GM10248 (cell line): ENCODE data around the gene DCDC2C.

Experiments used
- CTCF ChIA-PET: fragments of 300-600 bp; sonication (Branson Sonifier 250); formaldehyde crosslinking; extraction: SDS; loops from one replicate; lab custom pipeline; 2021; ENCODE audit warnings: antibody characterized with exemption; lab: Yijun Ruan, JAX
- POLR2A ChIA-PET: fragments of 350-650 bp; sonication (Branson Sonifier 250); formaldehyde crosslinking; extraction: SDS; loops from one replicate; lab custom pipeline; 2020; ENCODE audit warnings: antibody characterized with exemption; lab: Yijun Ruan, JAX
- DNase-seq: peaks from one replicate; pipeline ENCODE4 v3.0.0; 2012; ENCODE audit errors: extremely low spot score
- CTCF ChIP-seq: IDR thresholded peaks from 2 replicates; pipeline ENCODE4 v1.5.1; 2012; ENCODE audit warnings: mild to moderate bottlenecking, low read depth; ENCODE audit errors: extremely low read depth, missing control alignments, control extremely low read depth

The DCDC2C gene

GRCh38 chr2:3876685-3877084 lies 173.3 kb downstream of the DCDC2C start:
- TF ChIP-seq CTCF, result no peak
- POLR2A ChIA-PET, result no interaction called here
- CTCF ChIA-PET, result interaction anchor here (0.9 to 1.4 kb wide), 2 partner anchors 9 to 11 kb away, joined by 3 read pairs; no protein-coding TSS in a partner anchor
- DNase-seq, result no peak

- CTCF ChIA-PET, result interaction anchor here (1.0 to 1.1 kb wide), 2 partner anchors 9 to 10 kb away, joined by 3 read pairs; no protein-coding TSS in a partner anchor
- DNase-seq, result no peak
- no peak for TF ChIP-seq CTCF
- POLR2A ChIA-PET, result no interaction called here
Observed at GRCh38 chr2:3885629-3886628, 182.6 kb downstream of the DCDC2C start.

- CTCF ChIA-PET, result interaction anchor here (0.8 to 1.7 kb wide), 2 partner anchors 9 to 10 kb away, joined by 3 read pairs; no protein-coding TSS in a partner anchor
- DNase-seq, result no peak
- TF ChIP-seq CTCF, result no peak
- POLR2A ChIA-PET, result no interaction called here
Observed at GRCh38 chr2:3895021-3895420, 191.6 kb downstream of the DCDC2C start.
